Testis (tissue), 3 donors: ENCODE measurements around the gene NADSYN1. TPM values are rescaled to one million over a fixed set of nuclear protein-coding genes. Genes with fewer than 3 reads are reported as not detected.

ENCODE experiments used
- DNase-seq: peaks from one replicate; pipeline ENCODE4 v3.0.0-alpha.2; 2019
- H3K27ac ChIP-seq, 2 donors: fragments of 200-600 bp; sonication (generic); one replicate each; pipeline ENCODE4 v1.5.1; 2019
- H3K27me3 ChIP-seq: fragments of 200-600 bp; sonication (generic); one replicate; pipeline ENCODE4 v1.5.1; 2019
- H3K36me3 ChIP-seq: fragments of 200-600 bp; sonication (generic); one replicate; pipeline ENCODE4 v1.5.1; 2017; ENCODE audit warnings: low read depth; ENCODE audit errors: missing control alignments
- H3K4me1 ChIP-seq: fragments of 200-600 bp; sonication (generic); one replicate; pipeline ENCODE4 v1.5.1; 2019
- H3K4me3 ChIP-seq, 2 donors: fragments of 200-600 bp; sonication (generic); one replicate each; pipeline ENCODE4 v1.5.1; 2017 to 2019
- H3K9me3 ChIP-seq: fragments of 200-600 bp; sonication (generic); one replicate; pipeline ENCODE4 v1.5.1; 2017
- POLR2A ChIP-seq: fragments of 450-650 bp; IDR thresholded peaks from one replicate; pipeline ENCODE4 v1.6.1; 2017; ENCODE audit warnings: antibody characterized with exemption, mild to moderate bottlenecking, moderate library complexity
- WGBS, 2 donors: methylation state at CpG; one replicate each; pipeline ENCODE4 v1.1.5; 2018; 5-methylcytosine and 5-hydroxymethylcytosine counted together
- intact Hi-C: fragments of 100-400 bp; cut with DNase I; formaldehyde crosslinking; loops from one replicate; pipeline ENCODE4 v1.15.1; 2023; ENCODE audit warnings: low total_unique reads
- polyA plus RNA-seq: library from polyadenylated mRNA; stranded (reverse); fragments of 350-450 nt; fragmentation: Illumina TruSeq; extraction: RNeasy Lipid Tissue Mini Kit (QIAGEN cat#74804); gene quantifications from one replicate; pipeline ENCODE4 v1.2.3, GENCODE V29; 2014; ENCODE audit warnings: low read depth, low replicate concordance; ENCODE audit not compliant: insufficient read depth
- total RNA-seq, 2 donors: library from RNA; depleted of rRNA; stranded (reverse); fragments of >200 nt; gene quantifications; one replicate each; pipeline ENCODE4 v1.2.3, GENCODE V29; 2016
- TF ChIP-seq, protein P1 (sequence below), 3 experiments: fragments of 450-650 bp in 2 of 3; fragments of 200-600 bp in 1 of 3; sonication (generic) in 1 of 3; IDR thresholded peaks; one replicate each; pipeline ENCODE4 v1.5.1; 2016 to 2019; ENCODE audit warnings: antibody characterized with exemption in 3 of 3, mild to moderate bottlenecking in 2 of 3, moderate library complexity in 1 of 3

NADSYN1 gene
- total and polyA plus RNA-seq, 3 donors from 2014 or later: 75.7 to 91.2 (median 79.4) TPM

- Histone ChIP-seq H3K36me3 (no peaks in the 10 kb centered on the region), H3K27me3 (no peaks in the 10 kb centered on the region), H3K4me3 (no peak overlapping the region), H3K4me1 (peaks cover 23% of the 10 kb centered on the region), H3K27ac (no peak overlapping the region), H3K9me3 (no peaks in the 10 kb centered on the region)
- TF ChIP-seq POLR2A: no peak
- TF ChIP-seq, protein P1, sequence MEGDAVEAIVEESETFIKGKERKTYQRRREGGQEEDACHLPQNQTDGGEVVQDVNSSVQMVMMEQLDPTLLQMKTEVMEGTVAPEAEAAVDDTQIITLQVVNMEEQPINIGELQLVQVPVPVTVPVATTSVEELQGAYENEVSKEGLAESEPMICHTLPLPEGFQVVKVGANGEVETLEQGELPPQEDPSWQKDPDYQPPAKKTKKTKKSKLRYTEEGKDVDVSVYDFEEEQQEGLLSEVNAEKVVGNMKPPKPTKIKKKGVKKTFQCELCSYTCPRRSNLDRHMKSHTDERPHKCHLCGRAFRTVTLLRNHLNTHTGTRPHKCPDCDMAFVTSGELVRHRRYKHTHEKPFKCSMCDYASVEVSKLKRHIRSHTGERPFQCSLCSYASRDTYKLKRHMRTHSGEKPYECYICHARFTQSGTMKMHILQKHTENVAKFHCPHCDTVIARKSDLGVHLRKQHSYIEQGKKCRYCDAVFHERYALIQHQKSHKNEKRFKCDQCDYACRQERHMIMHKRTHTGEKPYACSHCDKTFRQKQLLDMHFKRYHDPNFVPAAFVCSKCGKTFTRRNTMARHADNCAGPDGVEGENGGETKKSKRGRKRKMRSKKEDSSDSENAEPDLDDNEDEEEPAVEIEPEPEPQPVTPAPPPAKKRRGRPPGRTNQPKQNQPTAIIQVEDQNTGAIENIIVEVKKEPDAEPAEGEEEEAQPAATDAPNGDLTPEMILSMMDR (IDR thresholded peaks at IDR 0.05): no peak
- 46 to 58% methylated on average over 4 to 6 of the region's 6 CpGs for WGBS, 2 donors
- intact Hi-C loops: no loop called here
- no peak for DNase-seq
Observed at GRCh38 chr11:71449596-71449995, 3.4 kb upstream of the NADSYN1 start.

DNA sequence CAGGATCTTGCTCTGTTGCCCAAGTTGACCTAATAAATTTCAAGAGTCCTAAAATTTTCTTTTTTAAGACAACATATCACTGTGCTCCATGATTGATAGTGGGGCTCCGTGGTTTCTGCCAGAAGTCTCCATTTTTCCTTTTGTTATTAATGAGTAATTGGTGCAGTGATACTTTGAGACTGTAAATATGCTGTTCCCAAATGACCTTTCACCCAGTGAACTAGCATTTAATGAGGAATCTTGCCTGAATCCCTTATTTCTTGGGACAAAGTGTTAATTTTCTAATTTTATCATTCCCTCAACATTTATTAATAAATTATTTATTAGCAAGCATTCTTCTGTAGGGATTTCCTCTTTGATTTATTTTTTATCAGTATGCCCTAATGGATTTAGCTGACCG lies 2.5 kb upstream of the NADSYN1 start:
- no peaks in the 10 kb centered on the region for H3K36me3 ChIP-seq
- 69 to 73% methylated on average over 2 of the region's 2 CpGs for WGBS, 2 donors
- no peak overlapping the region for H3K27ac ChIP-seq

DNA sequence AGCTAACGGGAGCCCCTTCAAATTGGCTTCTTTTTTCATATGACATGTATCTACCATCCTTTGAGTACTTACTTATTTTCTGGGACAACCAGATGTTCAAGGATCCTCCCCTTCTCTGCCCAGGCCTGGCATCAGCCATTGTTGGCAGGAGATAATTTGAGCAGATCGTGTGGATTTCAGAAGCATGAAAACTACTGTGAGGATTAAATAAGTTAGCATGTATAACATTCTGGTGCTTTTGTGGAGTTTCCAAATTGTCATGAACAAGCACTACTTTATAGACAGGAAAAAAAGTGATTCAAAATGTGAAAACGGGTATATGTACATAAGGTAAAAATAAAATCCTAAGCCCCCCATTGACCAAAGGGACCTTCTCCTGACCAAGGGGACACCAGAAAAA lies 2.1 kb upstream of the NADSYN1 start:
- 86 to 89% methylated on average over 3 of the region's 3 CpGs for WGBS, 2 donors
- no peaks in the 10 kb centered on the region for H3K36me3 ChIP-seq
- DNase-seq: no peak
- H3K4me1 ChIP-seq: peaks cover 23% of the 10 kb centered on the region
- no peak for TF ChIP-seq POLR2A
- TF ChIP-seq, protein P1 (IDR thresholded peaks at IDR 0.05): no peak
- no peaks in the 10 kb centered on the region for H3K9me3 ChIP-seq
- no peaks in the 10 kb centered on the region for H3K27me3 ChIP-seq
- H3K4me3 ChIP-seq: no peak overlapping the region
- intact Hi-C loops: no loop called here
- H3K27ac ChIP-seq: no peak overlapping the region

More for the DNA sequence above, 2.5 kb upstream of the NADSYN1 start:
- Histone ChIP-seq H3K27me3 (no peaks in the 10 kb centered on the region), H3K4me3 (no peak overlapping the region), H3K4me1 (peaks cover 23% of the 10 kb centered on the region), H3K9me3 (no peaks in the 10 kb centered on the region)
- no peak for DNase-seq
- intact Hi-C loops: no loop called here
- TF ChIP-seq POLR2A: no peak
- TF ChIP-seq, protein P1 (IDR thresholded peaks at IDR 0.05): no peak

DNA sequence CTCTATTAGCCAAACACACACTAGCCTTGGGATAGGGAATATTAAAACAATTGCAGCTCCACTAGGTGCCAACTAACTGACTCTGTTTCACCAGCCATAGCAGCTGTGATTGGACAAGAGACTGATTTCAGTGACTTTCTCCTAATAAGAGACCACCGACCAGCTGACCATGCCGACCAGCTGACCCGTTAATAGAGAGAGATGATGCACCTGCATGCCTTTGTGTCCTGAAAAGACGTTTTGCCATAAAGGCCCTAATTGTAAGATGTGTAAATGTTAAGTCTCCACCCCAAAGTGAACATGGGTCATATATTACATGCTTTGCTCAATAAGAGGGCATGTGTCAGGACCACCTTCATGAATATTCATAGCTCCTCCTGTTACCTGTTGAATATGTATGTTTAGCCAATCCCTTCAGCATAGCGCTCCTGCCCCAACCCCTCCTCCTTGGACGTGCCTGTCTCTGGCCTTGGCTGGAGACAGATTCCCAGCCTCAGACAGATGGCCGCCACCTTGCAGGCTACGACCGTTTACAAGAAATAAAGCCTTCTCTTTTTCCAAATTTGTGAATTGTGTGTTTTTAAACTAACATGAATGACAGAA lies 1.3 kb upstream of the NADSYN1 start:
- 43 to 47% methylated on average over 9 of the region's 9 CpGs for WGBS, 2 donors
- Histone ChIP-seq H3K9me3 (no peaks in the 10 kb centered on the region), H3K4me1 (peaks cover 23% of the 10 kb centered on the region), H3K36me3 (no peaks in the 10 kb centered on the region), H3K27ac (peak overlapping the region in 1 of 2 donors; percentile 71), H3K27me3 (no peaks in the 10 kb centered on the region), H3K4me3 (peak overlapping the region in 1 of 2 donors; percentile 86)
- intact Hi-C loops: no loop called here
- peak; percentile 62 for DNase-seq
- TF ChIP-seq, protein P1 (IDR thresholded peaks at IDR 0.05): no peak
- TF ChIP-seq POLR2A: no peak
